ENCODE results near the gene OSBPL5.

Gene OSBPL5

GRCh38 chr11:3154001-3154599, 11.0 kb downstream of the OSBPL5 start:
- H3F3A ChIP-seq (ENCODE audit: low read depth): peaks cover 8% of the 10 kb centered on the region; the same call in 1 of the 2 replicates
- H3K4me3 ChIP-seq (ENCODE audit: low read length, poor library complexity, severe bottlenecking): no peak overlapping the region
- peaks cover 95% of the 10 kb centered on the region for H3K79me2 ChIP-seq (ENCODE audit: insufficient read depth, low read length)

GRCh38 chr11:3153291-3153861, 11.7 kb downstream of the OSBPL5 start:
- Histone ChIP-seq H3K79me2 (ENCODE audit: insufficient read depth, low read length) (peaks cover 95% of the 10 kb centered on the region), H3K9me2 (replicated peaks; ENCODE audit: low read depth, low read length) (no peaks in the 10 kb centered on the region), H3K27me3 (ENCODE audit: insufficient read depth, low read length, poor library complexity, severe bottlenecking) (no peaks in the 10 kb centered on the region), H3K4me1 (ENCODE audit: insufficient read depth, low read length, poor library complexity, severe bottlenecking) (peaks cover 25% of the 10 kb centered on the region), H3K9ac (ENCODE audit: low read depth, low read length, poor library complexity, severe bottlenecking) (no peak overlapping the region), H2AFZ (ENCODE audit: low read length) (no peak overlapping the region), H4K20me1 (ENCODE audit: insufficient read depth, low read length, poor library complexity, severe bottlenecking) (peaks cover 20% of the 10 kb centered on the region), H3K4me3 (ENCODE audit: low read length, poor library complexity, severe bottlenecking) (no peak overlapping the region), H3K36me3 (ENCODE audit: insufficient read depth, low read length) (peaks cover 4% of the 10 kb centered on the region; the same call in 1 of the 2 replicates), H3K4me2 (ENCODE audit: low read depth, low read length, poor library complexity, severe bottlenecking) (no peak overlapping the region), H3F3A (ENCODE audit: low read depth) (peaks cover 8% of the 10 kb centered on the region; the same call in 1 of the 2 replicates), H3K9me3 (ENCODE audit: insufficient read depth, low read depth, low read length) (no peaks in the 10 kb centered on the region)
- TF ChIP-seq CTCF (conservative IDR thresholded peaks at IDR 0.05; ENCODE audit: low read length) (no peak), EZH2phosphoT487 (IDR thresholded peaks at IDR 0.05; ENCODE audit: borderline replicate concordance) (no peak)

More at GRCh38 chr11:3154001-3154599, 11.0 kb downstream of the OSBPL5 start:
- Histone ChIP-seq H4K20me1 (ENCODE audit: insufficient read depth, low read length, poor library complexity, severe bottlenecking) (peaks cover 19% of the 10 kb centered on the region), H3K27me3 (ENCODE audit: insufficient read depth, low read length, poor library complexity, severe bottlenecking) (no peaks in the 10 kb centered on the region), H3K9me2 (replicated peaks; ENCODE audit: low read depth, low read length) (no peaks in the 10 kb centered on the region), H3K4me2 (ENCODE audit: low read depth, low read length, poor library complexity, severe bottlenecking) (no peak overlapping the region), H3K9me3 (ENCODE audit: insufficient read depth, low read depth, low read length) (no peaks in the 10 kb centered on the region), H2AFZ (ENCODE audit: low read length) (no peak overlapping the region), H3K36me3 (ENCODE audit: insufficient read depth, low read length) (peaks cover 4% of the 10 kb centered on the region; the same call in 1 of the 2 replicates), H3K4me1 (ENCODE audit: insufficient read depth, low read length, poor library complexity, severe bottlenecking) (peaks cover 33% of the 10 kb centered on the region), H3K9ac (ENCODE audit: low read depth, low read length, poor library complexity, severe bottlenecking) (no peak overlapping the region)
- no peak for TF ChIP-seq EZH2phosphoT487 (IDR thresholded peaks at IDR 0.05; ENCODE audit: borderline replicate concordance)
- TF ChIP-seq CTCF (conservative IDR thresholded peaks at IDR 0.05; ENCODE audit: low read length): no peak

- TF ChIP-seq EZH2phosphoT487 (IDR thresholded peaks at IDR 0.05; ENCODE audit: borderline replicate concordance) (no peak), CTCF (conservative IDR thresholded peaks at IDR 0.05; ENCODE audit: low read length) (no peak)
- no peaks in the 10 kb centered on the region for H3K27me3 ChIP-seq (ENCODE audit: insufficient read depth, low read length, poor library complexity, severe bottlenecking)
- peaks cover 4% of the 10 kb centered on the region; the same call in 1 of the 2 replicates for H3F3A ChIP-seq (ENCODE audit: low read depth)
- peaks cover 95% of the 10 kb centered on the region for H3K79me2 ChIP-seq (ENCODE audit: insufficient read depth, low read length)
- H3K4me2 ChIP-seq (ENCODE audit: low read depth, low read length, poor library complexity, severe bottlenecking): no peak overlapping the region
- no peak overlapping the region for H2AFZ ChIP-seq (ENCODE audit: low read length)
- H4K20me1 ChIP-seq (ENCODE audit: insufficient read depth, low read length, poor library complexity, severe bottlenecking): peaks cover 24% of the 10 kb centered on the region
- no peak overlapping the region for H3K9ac ChIP-seq (ENCODE audit: low read depth, low read length, poor library complexity, severe bottlenecking)
- H3K4me3 ChIP-seq (ENCODE audit: low read length, poor library complexity, severe bottlenecking): no peak overlapping the region
- peaks cover 4% of the 10 kb centered on the region; the same call in 1 of the 2 replicates for H3K36me3 ChIP-seq (ENCODE audit: insufficient read depth, low read length)
- no peaks in the 10 kb centered on the region for H3K9me3 ChIP-seq (ENCODE audit: insufficient read depth, low read depth, low read length)
- no peaks in the 10 kb centered on the region for H3K9me2 ChIP-seq (replicated peaks; ENCODE audit: low read depth, low read length)
- H3K4me1 ChIP-seq (ENCODE audit: insufficient read depth, low read length, poor library complexity, severe bottlenecking): peaks cover 18% of the 10 kb centered on the region
Measured at GRCh38 chr11:3152471-3153110, 12.5 kb downstream of the OSBPL5 start.

Measured in Loucy (cell line).